Pancreas (tissue), 10 donors: ENCODE data around the gene HJURP. TPM values are rescaled to one million over a fixed set of nuclear protein-coding genes. Genes with fewer than 3 reads are reported as not detected.

Source experiments
- ATAC-seq, 4 donors: fragments of 200-7000 bp; cut with Tn5 transposase; one replicate each; pipeline versions ENCODE4 v1.8.0 to v1.9.1; 2020; ENCODE audit warnings: mild to moderate bottlenecking in 4 of 4, moderate library complexity in 4 of 4
- DNase-seq, 6 donors: peaks; one replicate each; pipeline ENCODE4 v3.0.0-alpha.2; 2020
- FAIRE-seq: peaks from 2 replicates; lab custom pipeline; 2012; peaks lifted over from hg19 to GRCh38; lab: Jason Lieb, UNC
- H3K27ac ChIP-seq, 4 donors: fragments of 200-600 bp; sonication (generic); 1 replicate in 3 of 4; 2 replicates in 1 of 4; pipeline versions ENCODE4 v1.5.0 to v1.8.0; 2020
- H3K27me3 ChIP-seq, 4 donors: fragments of 200-600 bp; one replicate each; pipeline ENCODE4 v1.8.0; 2021
- H3K36me3 ChIP-seq, 3 donors: fragments of 200-600 bp; sonication (generic) in 1 of 3; one replicate each; pipeline versions ENCODE4 v1.5.0 to v1.8.0; 2020 to 2021
- H3K4me1 ChIP-seq, 3 donors: fragments of 200-600 bp; one replicate each; pipeline ENCODE4 v1.8.0; 2021
- H3K4me3 ChIP-seq, 4 donors: fragments of 200-600 bp; sonication (generic) in 2 of 4; one replicate each; pipeline versions ENCODE4 v1.5.0 to v1.8.0; 2020 to 2021
- H3K9me3 ChIP-seq, 4 donors: fragments of 200-600 bp; one replicate each; pipeline ENCODE4 v1.8.0; 2021
- WGBS, 2 donors: extraction: QIAGEN DNeasy Blood & Tissue Kit; methylation state at CpG; one replicate each; pipeline ENCODE4 v1.1.7; 2013; 5-methylcytosine and 5-hydroxymethylcytosine counted together
- intact Hi-C, 3 donors: fragments of 100-400 bp; cut with DNase I; formaldehyde crosslinking; loops; one replicate each; pipeline versions ENCODE4 v1.11.1 to v1.14.2; 2022
- polyA plus RNA-seq, 2 donors: library from polyadenylated mRNA; stranded (reverse); fragments of 200-250 nt; gene quantifications; one replicate each; pipeline ENCODE4 v1.2.3, GENCODE V29; 2013
- total RNA-seq, 6 donors: library from RNA; stranded (reverse); fragmentation: NEBNext Ultra II Directional in 4 of 6; extraction: Animal tissue kit (Norgen Biotek cat#: 25700) in 4 of 6; gene quantifications; one replicate each; pipeline versions ENCODE4 v1.2.1 to v1.2.4, GENCODE V29; 2021 to 2023
- TF ChIP-seq, protein P1 (sequence below), 4 donors: fragments of 200-600 bp; sonication (generic) in 3 of 4; IDR thresholded peaks; one replicate each; pipeline versions ENCODE4 v1.5.0 to v1.8.0; 2021; ENCODE audit warnings: antibody characterized with exemption in 4 of 4
- donor health status: healthy with polysubstance abuse.
- donor health status: DM: no; HTN: no; CAD: no; lungs with moderate emphysema.
- donor health status: DM: no; HTN: no; CAD: no.
- donor health status: control.
- donor health status: control.
- donor health status: Bipolar disorder and iron deficiency.
- donor health status: DM: yes; HTN: yes; CAD: no.
- donor health status: DM: no; HTN: no; CAD: no.
- donor health status: DM: no; HTN: no; CAD: no.
- donor health status: DM: yes; HTN: yes; CAD: no.

Gene HJURP
- total and polyA plus RNA-seq, 8 donors = 0.16 to 1.2 (median 0.47) TPM; not detected in 3

- FAIRE-seq (no peak), DNase-seq (peak in 2 of 6 donors; percentile 1 to 24), ATAC-seq (no peak)
- Histone ChIP-seq H3K27me3 (no peaks in the 10 kb centered on the region), H3K9me3 (no peaks in the 10 kb centered on the region), H3K4me1 (no peaks in the 10 kb centered on the region), H3K36me3 (no peaks in the 10 kb centered on the region), H3K27ac (no peak overlapping the region), H3K4me3 (no peak overlapping the region)
- TF ChIP-seq, protein P1, sequence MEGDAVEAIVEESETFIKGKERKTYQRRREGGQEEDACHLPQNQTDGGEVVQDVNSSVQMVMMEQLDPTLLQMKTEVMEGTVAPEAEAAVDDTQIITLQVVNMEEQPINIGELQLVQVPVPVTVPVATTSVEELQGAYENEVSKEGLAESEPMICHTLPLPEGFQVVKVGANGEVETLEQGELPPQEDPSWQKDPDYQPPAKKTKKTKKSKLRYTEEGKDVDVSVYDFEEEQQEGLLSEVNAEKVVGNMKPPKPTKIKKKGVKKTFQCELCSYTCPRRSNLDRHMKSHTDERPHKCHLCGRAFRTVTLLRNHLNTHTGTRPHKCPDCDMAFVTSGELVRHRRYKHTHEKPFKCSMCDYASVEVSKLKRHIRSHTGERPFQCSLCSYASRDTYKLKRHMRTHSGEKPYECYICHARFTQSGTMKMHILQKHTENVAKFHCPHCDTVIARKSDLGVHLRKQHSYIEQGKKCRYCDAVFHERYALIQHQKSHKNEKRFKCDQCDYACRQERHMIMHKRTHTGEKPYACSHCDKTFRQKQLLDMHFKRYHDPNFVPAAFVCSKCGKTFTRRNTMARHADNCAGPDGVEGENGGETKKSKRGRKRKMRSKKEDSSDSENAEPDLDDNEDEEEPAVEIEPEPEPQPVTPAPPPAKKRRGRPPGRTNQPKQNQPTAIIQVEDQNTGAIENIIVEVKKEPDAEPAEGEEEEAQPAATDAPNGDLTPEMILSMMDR (IDR thresholded peaks at IDR 0.05) = no peak
- intact Hi-C loops = no loop called here
- 77 to 79% methylated on average over 15 of the region's 15 CpGs for WGBS, 2 donors
Observed at GRCh38 chr2:233829193-233830110, 24.9 kb downstream of the HJURP start.

GRCh38 chr2:233828546-233829192 is 25.7 kb downstream of the HJURP start:
- Histone ChIP-seq H3K9me3 (no peaks in the 10 kb centered on the region), H3K27me3 (no peaks in the 10 kb centered on the region), H3K27ac (no peak overlapping the region), H3K36me3 (no peaks in the 10 kb centered on the region), H3K4me3 (no peak overlapping the region), H3K4me1 (no peaks in the 10 kb centered on the region)
- WGBS, 2 donors = 67 to 75% methylated on average over 24 of the region's 24 CpGs
- intact Hi-C loops = no loop called here
- peak in 2 of 6 donors; percentile 27 to 39 for DNase-seq
- TF ChIP-seq, protein P1 (IDR thresholded peaks at IDR 0.05) = no peak
- no peak for ATAC-seq
- no peak for FAIRE-seq

DNA sequence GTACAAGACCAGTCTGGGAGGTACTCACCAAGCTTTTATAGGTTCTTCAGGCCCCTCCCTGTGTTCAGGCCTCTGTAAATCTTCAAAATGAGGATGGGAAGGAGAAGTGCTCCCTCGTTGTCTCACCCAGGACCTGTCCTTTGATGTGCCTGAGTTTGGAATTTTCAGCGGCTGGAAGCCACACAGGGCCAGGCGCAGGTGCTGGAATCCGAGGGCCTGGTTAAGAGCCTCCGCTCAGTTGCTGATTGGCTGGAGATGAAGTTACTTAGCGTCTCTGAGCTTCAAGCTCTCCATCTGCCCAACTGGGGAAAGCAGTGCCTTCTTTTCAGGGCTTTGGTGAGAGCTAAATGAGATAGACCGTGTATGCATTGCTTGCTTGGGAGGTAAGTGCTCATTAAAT is 30.0 kb downstream of the HJURP start:
- WGBS, 2 donors = 62 to 65% methylated on average over 7 of the region's 7 CpGs
- Histone ChIP-seq H3K36me3 (no peaks in the 10 kb centered on the region), H3K27ac (no peak overlapping the region), H3K9me3 (no peaks in the 10 kb centered on the region), H3K4me1 (no peaks in the 10 kb centered on the region), H3K27me3 (no peaks in the 10 kb centered on the region), H3K4me3 (no peak overlapping the region)
- peak in 1 of 6 donors; percentile 16 for DNase-seq
- ATAC-seq = no peak
- TF ChIP-seq, protein P1 (IDR thresholded peaks at IDR 0.05) = no peak
- intact Hi-C loops = no loop called here
- no peak for FAIRE-seq

DNA sequence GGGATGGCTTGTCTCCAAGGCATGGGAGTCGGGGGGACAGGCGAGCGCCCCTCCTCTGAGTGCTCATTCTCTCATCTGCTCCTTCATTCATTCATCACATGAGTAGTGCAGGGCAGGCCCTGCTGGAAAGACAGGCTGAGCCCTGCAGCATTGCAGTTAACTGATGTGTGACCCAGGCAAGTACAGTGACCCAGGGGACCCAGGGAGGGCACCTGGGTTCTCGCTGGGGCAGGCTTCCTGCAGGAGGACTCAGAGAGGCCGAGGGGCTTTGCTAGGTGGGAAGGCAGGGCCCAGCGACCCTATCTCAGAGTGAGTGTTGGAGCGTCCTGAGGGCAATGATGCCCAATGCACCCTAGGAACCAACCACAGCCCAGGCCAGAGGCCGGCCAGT is 30.6 kb downstream of the HJURP start:
- ATAC-seq = no peak
- intact Hi-C loops = no loop called here

More for the DNA sequence above, 30.6 kb downstream of the HJURP start:
- Histone ChIP-seq H3K4me1 (no peaks in the 10 kb centered on the region), H3K4me3 (no peak overlapping the region), H3K27me3 (no peaks in the 10 kb centered on the region), H3K36me3 (no peaks in the 10 kb centered on the region), H3K9me3 (no peaks in the 10 kb centered on the region), H3K27ac (no peak overlapping the region)
- WGBS, 2 donors = 61 to 74% methylated on average over 8 of the region's 8 CpGs
- FAIRE-seq = no peak
- TF ChIP-seq, protein P1 (IDR thresholded peaks at IDR 0.05) = no peak
- peak in 2 of 6 donors; percentile 27 to 28 for DNase-seq
